Chondrocyte (in vitro differentiated cells): Measurements from ENCODE around the gene ASIC2. TPM values are rescaled to one million over a fixed set of nuclear protein-coding genes. Genes with fewer than 3 reads are reported as not detected.

Experiments used
- DNase-seq: peaks from one replicate; pipeline ENCODE4 v3.0.0; 2021; ENCODE audit warnings: mixed read lengths, low spot score
- H3K27ac Mint-ChIP-seq: one replicate; pipeline ENCODE4 v1.8.0; 2021; ENCODE audit warnings: mild to moderate bottlenecking, moderate library complexity, mixed read lengths; ENCODE audit not compliant: unreplicated experiment
- H3K27me3 Mint-ChIP-seq: 2 replicates; pipeline ENCODE4 v1.8.0; 2021; ENCODE audit warnings: low read depth, mixed read lengths
- H3K36me3 Mint-ChIP-seq: 2 replicates; pipeline ENCODE4 v1.8.0; 2021; ENCODE audit warnings: low read depth, mixed read lengths
- H3K4me1 Mint-ChIP-seq: 2 replicates; pipeline ENCODE4 v1.8.0; 2021; ENCODE audit warnings: low read depth, mild to moderate bottlenecking, mixed read lengths
- H3K4me3 Mint-ChIP-seq: one replicate; pipeline ENCODE4 v1.8.0; 2021; ENCODE audit warnings: mild to moderate bottlenecking, moderate library complexity, mixed read lengths; ENCODE audit not compliant: unreplicated experiment
- H3K9me3 Mint-ChIP-seq: 2 replicates; pipeline ENCODE4 v1.8.0; 2021; ENCODE audit warnings: low read depth, mixed read lengths
- total RNA-seq: library from RNA; stranded (reverse); gene quantifications from 3 replicates; pipeline ENCODE4 v1.2.1, GENCODE V29; 2021
- TF ChIP-seq, protein P1 (sequence below): fragments of 200-600 bp; sonication (generic); IDR thresholded peaks from 2 replicates; pipeline ENCODE4 v1.5.0; 2021; ENCODE audit warnings: antibody characterized with exemption, mild to moderate bottlenecking, moderate library complexity

The ASIC2 gene
- total RNA-seq, 1 donor from 2014 or later: not detected

DNA sequence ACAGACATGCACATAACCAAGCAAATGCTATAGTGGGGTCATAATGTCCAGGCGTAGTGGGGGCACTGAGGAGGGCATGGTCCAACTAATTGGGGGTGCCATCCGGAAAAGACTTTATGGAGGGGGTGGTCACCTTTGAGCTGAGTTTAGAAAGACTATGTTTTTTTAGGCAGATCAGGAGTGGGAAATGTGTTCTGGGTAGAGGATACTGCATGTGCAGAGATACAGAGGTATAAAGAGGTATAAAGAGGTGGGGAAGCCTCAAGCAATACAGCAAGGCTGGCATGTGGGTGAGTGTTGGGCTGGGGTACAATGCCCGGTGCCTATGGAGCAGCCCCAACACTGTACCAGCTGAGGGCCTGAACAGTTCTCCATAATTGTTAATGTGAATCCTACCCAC is 248.3 kb downstream of the ASIC2 start:
- no peak overlapping the region for H3K27ac Mint-ChIP-seq
- no peaks in the 10 kb centered on the region for H3K9me3 Mint-ChIP-seq
- TF ChIP-seq, protein P1, sequence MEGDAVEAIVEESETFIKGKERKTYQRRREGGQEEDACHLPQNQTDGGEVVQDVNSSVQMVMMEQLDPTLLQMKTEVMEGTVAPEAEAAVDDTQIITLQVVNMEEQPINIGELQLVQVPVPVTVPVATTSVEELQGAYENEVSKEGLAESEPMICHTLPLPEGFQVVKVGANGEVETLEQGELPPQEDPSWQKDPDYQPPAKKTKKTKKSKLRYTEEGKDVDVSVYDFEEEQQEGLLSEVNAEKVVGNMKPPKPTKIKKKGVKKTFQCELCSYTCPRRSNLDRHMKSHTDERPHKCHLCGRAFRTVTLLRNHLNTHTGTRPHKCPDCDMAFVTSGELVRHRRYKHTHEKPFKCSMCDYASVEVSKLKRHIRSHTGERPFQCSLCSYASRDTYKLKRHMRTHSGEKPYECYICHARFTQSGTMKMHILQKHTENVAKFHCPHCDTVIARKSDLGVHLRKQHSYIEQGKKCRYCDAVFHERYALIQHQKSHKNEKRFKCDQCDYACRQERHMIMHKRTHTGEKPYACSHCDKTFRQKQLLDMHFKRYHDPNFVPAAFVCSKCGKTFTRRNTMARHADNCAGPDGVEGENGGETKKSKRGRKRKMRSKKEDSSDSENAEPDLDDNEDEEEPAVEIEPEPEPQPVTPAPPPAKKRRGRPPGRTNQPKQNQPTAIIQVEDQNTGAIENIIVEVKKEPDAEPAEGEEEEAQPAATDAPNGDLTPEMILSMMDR: no peak
- no peaks in the 10 kb centered on the region for H3K36me3 Mint-ChIP-seq
- H3K4me1 Mint-ChIP-seq: no peaks in the 10 kb centered on the region
- H3K4me3 Mint-ChIP-seq: no peak overlapping the region
- H3K27me3 Mint-ChIP-seq: peaks cover 37% of the 10 kb centered on the region
- no peak for DNase-seq

DNA sequence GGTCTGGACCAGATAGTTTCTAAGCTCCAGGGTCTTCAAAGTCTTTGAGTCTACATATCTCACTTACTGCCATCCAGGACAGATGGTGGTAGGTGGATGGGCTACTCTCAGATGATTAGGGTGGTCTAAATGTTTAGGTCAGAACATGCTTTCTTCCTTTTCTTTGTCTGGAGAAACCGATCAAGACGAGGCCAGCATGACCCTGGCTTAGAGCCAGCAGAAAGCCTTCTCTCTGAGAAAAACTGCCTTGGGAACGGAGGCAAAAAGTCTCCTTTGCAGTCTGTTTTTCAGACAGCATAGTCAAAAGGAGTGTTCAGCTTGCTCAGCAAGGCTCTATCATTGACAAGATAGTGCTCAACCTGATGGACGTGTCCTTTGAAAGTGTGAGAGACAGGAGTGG is 252.6 kb downstream of the ASIC2 start:
- no peak for DNase-seq
- TF ChIP-seq, protein P1: no peak
- H3K27ac Mint-ChIP-seq: no peak overlapping the region
- peaks cover under 1% of the 10 kb centered on the region for H3K9me3 Mint-ChIP-seq
- H3K4me1 Mint-ChIP-seq: no peaks in the 10 kb centered on the region
- H3K4me3 Mint-ChIP-seq: no peak overlapping the region
- H3K36me3 Mint-ChIP-seq: no peaks in the 10 kb centered on the region
- peaks cover 53% of the 10 kb centered on the region for H3K27me3 Mint-ChIP-seq

DNA sequence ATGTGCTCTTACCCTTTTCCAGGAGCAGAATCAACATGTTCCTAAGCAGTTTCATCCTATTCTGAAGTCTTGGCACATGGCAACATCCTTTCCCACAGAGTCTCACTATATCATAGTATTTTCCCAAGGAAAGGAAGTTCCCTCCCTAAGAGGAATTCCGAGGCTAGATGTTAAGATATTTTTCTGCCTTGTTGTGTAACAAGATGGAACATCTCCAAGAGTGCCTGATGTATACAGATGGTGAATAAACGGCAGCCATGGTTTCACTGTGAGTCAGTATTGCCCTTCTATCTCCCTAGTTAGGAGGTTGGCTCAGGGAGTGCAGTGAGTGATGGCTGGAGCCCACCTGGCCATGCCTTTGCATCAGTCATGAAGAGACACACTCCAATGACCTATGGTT is 253.2 kb downstream of the ASIC2 start:
- no peak for DNase-seq
- no peaks in the 10 kb centered on the region for H3K4me1 Mint-ChIP-seq
- H3K4me3 Mint-ChIP-seq: no peak overlapping the region
- TF ChIP-seq, protein P1: no peak
- peaks cover 3% of the 10 kb centered on the region for H3K36me3 Mint-ChIP-seq
- peaks cover 6% of the 10 kb centered on the region for H3K9me3 Mint-ChIP-seq
- H3K27me3 Mint-ChIP-seq: peaks cover 55% of the 10 kb centered on the region
- no peak overlapping the region for H3K27ac Mint-ChIP-seq

DNA sequence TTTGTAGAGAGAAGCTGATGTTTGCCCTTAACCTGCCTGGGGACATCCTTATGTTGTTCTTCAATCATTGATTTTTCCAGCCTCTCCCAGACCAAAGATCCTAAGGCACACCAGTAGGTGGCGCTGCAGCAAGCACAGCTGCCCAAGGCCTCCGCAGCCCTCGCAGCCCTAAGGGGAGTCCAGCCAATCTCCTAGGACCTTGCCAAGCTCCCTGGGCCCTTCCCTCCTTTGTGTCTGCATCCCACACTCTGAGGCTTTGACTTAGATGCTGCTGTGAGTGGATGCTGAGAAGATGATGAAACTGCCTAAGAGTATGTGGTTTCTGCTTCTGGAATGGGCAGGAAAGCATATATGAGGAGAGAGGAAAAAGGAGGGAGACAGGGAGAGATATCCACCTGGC is 254.4 kb downstream of the ASIC2 start:
- Mint-ChIP-seq H3K36me3 (peaks cover 6% of the 10 kb centered on the region), H3K9me3 (peaks cover 10% of the 10 kb centered on the region), H3K27ac (no peak overlapping the region), H3K4me3 (no peak overlapping the region), H3K4me1 (no peaks in the 10 kb centered on the region), H3K27me3 (peaks cover 55% of the 10 kb centered on the region)
- no peak for DNase-seq
- TF ChIP-seq, protein P1: peak; percentile 70

DNA sequence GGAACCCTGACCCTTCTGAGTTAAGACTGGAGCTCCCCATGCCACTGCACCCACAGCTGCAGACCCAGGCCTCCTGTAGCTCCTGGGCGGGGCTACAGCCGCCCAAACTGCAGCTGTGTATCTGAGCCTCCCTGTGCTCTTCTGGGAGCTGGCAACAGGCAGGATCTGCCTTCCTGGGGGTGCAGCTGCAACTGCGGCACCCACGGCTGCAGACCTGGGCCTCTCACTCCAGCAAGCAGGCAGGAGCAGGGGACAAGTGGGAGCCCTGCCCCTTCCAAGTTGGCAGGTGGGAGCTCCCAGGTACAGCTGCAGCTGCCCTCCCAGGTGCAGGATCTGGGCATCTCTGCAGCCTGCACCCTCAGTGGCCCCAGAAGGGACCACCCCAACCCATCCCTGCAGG is 259.9 kb downstream of the ASIC2 start:
- no peaks in the 10 kb centered on the region for H3K4me1 Mint-ChIP-seq
- H3K27me3 Mint-ChIP-seq: peaks cover 51% of the 10 kb centered on the region
- H3K36me3 Mint-ChIP-seq: peaks cover 6% of the 10 kb centered on the region
- DNase-seq: no peak
- H3K4me3 Mint-ChIP-seq: no peak overlapping the region
- no peak overlapping the region for H3K27ac Mint-ChIP-seq
- peaks cover 10% of the 10 kb centered on the region for H3K9me3 Mint-ChIP-seq
- TF ChIP-seq, protein P1: no peak
